GM23338 (cell line): ENCODE measurements around the gene DLG5. TPM values are rescaled to one million over a fixed set of nuclear protein-coding genes. Genes with fewer than 3 reads are reported as not detected.

ENCODE experiments used
- ATAC-seq: fragments of 200-7000 bp; cut with Tn5 transposase; 3 replicates; pipeline ENCODE4 v1.9.1; 2020
- DNase-seq: peaks from one replicate; pipeline ENCODE4 v3.0.0-alpha.2; 2015; ENCODE audit warnings: low spot score
- H2AFZ ChIP-seq: fragments of 200-600 bp; sonication (generic); 2 replicates; pipeline ENCODE4 v1.8.0; 2016; ENCODE audit warnings: antibody characterized with exemption, mild to moderate bottlenecking, moderate library complexity
- H3F3A ChIP-seq: fragments of 200-600 bp; sonication (generic); replicated peaks from 2 replicates; pipeline ENCODE4 v1.8.0; 2017; ENCODE audit warnings: antibody characterized with exemption, mixed run types, low read depth
- H3K27ac ChIP-seq: fragments of 200-600 bp; sonication (generic); 2 replicates; pipeline ENCODE4 v1.6.1; 2016; ENCODE audit warnings: low read depth
- H3K27me3 ChIP-seq: fragments of 200-600 bp; sonication (generic); 2 replicates; pipeline ENCODE4 v1.8.0; 2016; ENCODE audit warnings: mild to moderate bottlenecking, mixed run types, moderate library complexity; ENCODE audit not compliant: insufficient read depth
- H3K36me3 ChIP-seq: fragments of 200-600 bp; sonication (generic); 2 replicates; pipeline ENCODE4 v1.8.0; 2016; ENCODE audit warnings: mild to moderate bottlenecking; ENCODE audit not compliant: insufficient read depth
- H3K4me1 ChIP-seq: fragments of 200-600 bp; sonication (generic); 2 replicates; pipeline ENCODE4 v1.8.0; 2016; ENCODE audit warnings: mild to moderate bottlenecking, moderate library complexity; ENCODE audit not compliant: insufficient read depth
- H3K4me2 ChIP-seq: fragments of 200-600 bp; sonication (generic); 2 replicates; pipeline ENCODE4 v1.7.1; 2017; ENCODE audit warnings: mixed run types
- H3K4me3 ChIP-seq: fragments of 200-600 bp; sonication (generic); 2 replicates; pipeline ENCODE4 v1.6.1; 2016; ENCODE audit warnings: mixed run types
- H3K79me2 ChIP-seq: fragments of 200-600 bp; sonication (generic); replicated peaks from 2 replicates; pipeline ENCODE4 v1.8.0; 2017; ENCODE audit warnings: mild to moderate bottlenecking; ENCODE audit not compliant: insufficient read depth
- H3K9me2 ChIP-seq: fragments of 200-600 bp; sonication (generic); 2 replicates; pipeline ENCODE4 v1.8.0; 2017; ENCODE audit not compliant: insufficient read depth
- H4K20me1 ChIP-seq: fragments of 200-600 bp; sonication (generic); replicated peaks from 2 replicates; pipeline ENCODE4 v1.8.0; 2017; ENCODE audit warnings: mild to moderate bottlenecking; ENCODE audit not compliant: insufficient read depth
- H3K27ac Mint-ChIP-seq: 2 replicates; pipeline ENCODE4 v1.8.0; 2020; ENCODE audit warnings: inconsistent platforms, mild to moderate bottlenecking, moderate library complexity, mixed read lengths
- H3K27me3 Mint-ChIP-seq: 3 replicates; pipeline ENCODE4 v1.8.0; 2022; ENCODE audit warnings: low read depth, mild to moderate bottlenecking, moderate library complexity, mixed read lengths, inconsistent platforms; ENCODE audit not compliant: insufficient read depth, poor library complexity
- H3K36me3 Mint-ChIP-seq: 3 replicates; pipeline ENCODE4 v1.8.0; 2021; ENCODE audit warnings: low read depth, mild to moderate bottlenecking, inconsistent platforms, moderate library complexity, mixed read lengths
- H3K4me1 Mint-ChIP-seq: 3 replicates; pipeline ENCODE4 v1.8.0; 2020; ENCODE audit warnings: mild to moderate bottlenecking, inconsistent platforms, mixed read lengths
- H3K4me3 Mint-ChIP-seq: 3 replicates; pipeline ENCODE4 v1.8.0; 2021; ENCODE audit warnings: moderate library complexity, mild to moderate bottlenecking, inconsistent platforms, mixed read lengths
- H3K9me3 Mint-ChIP-seq: 3 replicates; pipeline ENCODE4 v1.8.0; 2020; ENCODE audit warnings: moderate library complexity, mild to moderate bottlenecking, inconsistent platforms, mixed read lengths
- CREB1 ChIP-seq: fragments of 250-450 bp; sonication (Bioruptor Pico); IDR thresholded peaks from 2 replicates; pipeline ENCODE4 v1.5.0; 2020; ENCODE audit warnings: low read depth, mild to moderate bottlenecking, moderate library complexity
- CTCF ChIP-seq, 2 experiments: fragments of 200-600 bp in 1 of 2; sonication (generic) in 1 of 2; conservative IDR thresholded peaks; 2 replicates each; pipeline versions ENCODE4 v1.5.1 to v1.6.1; 2016 to 2017; ENCODE audit warnings: antibody characterized with exemption in 2 of 2, low read depth in 2 of 2, mild to moderate bottlenecking in 2 of 2, moderate library complexity in 1 of 2
- ETS1 ChIP-seq: IDR thresholded peaks from 2 replicates; pipeline ENCODE4 v1.6.1; 2016; ENCODE audit warnings: antibody characterized with exemption
- EZH2 ChIP-seq: fragments of 200-600 bp; sonication (generic); IDR thresholded peaks from one replicate; pipeline ENCODE4 v1.8.0; 2017; ENCODE audit warnings: antibody characterized with exemption, mild to moderate bottlenecking, low read depth; ENCODE audit not compliant: unreplicated experiment
- EZH2phosphoT487 ChIP-seq: fragments of 200-600 bp; sonication (generic); IDR thresholded peaks from one replicate; pipeline ENCODE4 v1.8.1; 2018; ENCODE audit warnings: antibody characterized with exemption; ENCODE audit not compliant: unreplicated experiment
- JUNB ChIP-seq: IDR thresholded peaks from one replicate; pipeline ENCODE4 v1.6.1; 2016; ENCODE audit warnings: antibody characterized with exemption; ENCODE audit not compliant: unreplicated experiment
- NANOG ChIP-seq: IDR thresholded peaks from 2 replicates; pipeline ENCODE4 v1.6.1; 2016; ENCODE audit warnings: antibody characterized with exemption, borderline replicate concordance
- POLR2AphosphoS5 ChIP-seq: IDR thresholded peaks from 2 replicates; pipeline ENCODE4 v1.6.1; 2016; ENCODE audit warnings: antibody characterized with exemption, low read depth
- REST ChIP-seq: IDR thresholded peaks from one replicate; pipeline ENCODE4 v1.6.1; 2018; ENCODE audit warnings: antibody characterized with exemption; ENCODE audit not compliant: unreplicated experiment
- STAT1 ChIP-seq: IDR thresholded peaks from one replicate; pipeline ENCODE4 v1.6.1; 2016; ENCODE audit warnings: antibody characterized with exemption; ENCODE audit not compliant: unreplicated experiment
- ZNF114 ChIP-seq: fragments of 250-450 bp; sonication (Bioruptor Pico); IDR thresholded peaks from 2 replicates; pipeline ENCODE4 v1.5.0; 2020; ENCODE audit warnings: mild to moderate bottlenecking, moderate library complexity
- ZNF331 ChIP-seq: fragments of 250-450 bp; sonication (Bioruptor Pico); IDR thresholded peaks from 2 replicates; pipeline ENCODE4 v1.5.0; 2020; ENCODE audit warnings: low read depth, mild to moderate bottlenecking, moderate library complexity
- ZNF462 ChIP-seq: fragments of 250-450 bp; sonication (Bioruptor Pico); IDR thresholded peaks from 2 replicates; pipeline ENCODE4 v1.5.0; 2020; ENCODE audit warnings: mild to moderate bottlenecking, moderate library complexity
- polyA plus RNA-seq: library from polyadenylated mRNA; unstranded; fragments of >200 nt; fragmentation: Nextera tagmentation; extraction: Ambion mirVana; gene quantifications from 2 replicates; pipeline ENCODE4 v1.2.1, GENCODE V29; 2016
- total RNA-seq: library from RNA; depleted of rRNA; stranded (reverse); fragments of >200 nt; shearing (Covaris generic); gene quantifications from 2 replicates; pipeline ENCODE4 v1.2.3, GENCODE V29; 2014

DLG5 gene
- total and polyA plus RNA-seq, 2 experiments from 2014 or later: 7.4 to 66.6 TPM

GRCh38 chr10:77868523-77868922, 58.0 kb downstream of the DLG5 start:
- no peak overlapping the region for H3K27ac ChIP-seq
- H3K79me2 ChIP-seq: peaks cover 8% of the 10 kb centered on the region
- peak overlapping the region; percentile 72; the same call in 1 of the 2 replicates for H3K27ac Mint-ChIP-seq

More at GRCh38 chr10:77868523-77868922, 58.0 kb downstream of the DLG5 start:
- Histone ChIP-seq H4K20me1 (no peaks in the 10 kb centered on the region), H3K36me3 (no peaks in the 10 kb centered on the region), H3K4me3 (no peak overlapping the region), H3K4me1 (peaks cover 36% of the 10 kb centered on the region), H3K9me2 (no peaks in the 10 kb centered on the region), H3K27me3 (no peaks in the 10 kb centered on the region), H2AFZ (no peak overlapping the region), H3F3A (0 out of 2 replicates have a peak, but pooled peaks cover 2% of the 10 kb centered on the region), H3K4me2 (no peak overlapping the region)
- H3K4me1 Mint-ChIP-seq: peaks cover 81% of the 10 kb centered on the region
- no peaks in the 10 kb centered on the region for H3K9me3 Mint-ChIP-seq
- DNase-seq (no peak), ATAC-seq (no peak)
- no peak overlapping the region for H3K4me3 Mint-ChIP-seq
- TF ChIP-seq CREB1 (CRISPR knock-in tag) (no peak), ZNF331 (CRISPR knock-in tag) (no peak), NANOG (no peak), ZNF114 (CRISPR knock-in tag) (no peak), STAT1 (no peak), ETS1 (no peak), REST (no peak), JUNB (no peak), ZNF462 (CRISPR knock-in tag) (no peak), CTCF (conservative IDR thresholded peaks at IDR 0.05; ENCODE audit: low read depth in 2 of 2) (no peak), EZH2 (no peak), EZH2phosphoT487 (no peak), POLR2AphosphoS5 (no peak)
- peaks cover 31% of the 10 kb centered on the region for H3K36me3 Mint-ChIP-seq
- peaks cover 14% of the 10 kb centered on the region for H3K27me3 Mint-ChIP-seq
